K562 (cell line): ENCODE data around the gene STAG2. TPM values are rescaled to one million over a fixed set of nuclear protein-coding genes. Genes with fewer than 3 reads are reported as not detected.

Source experiments
- ATAC-seq: fragments of 200-7000 bp; cut with Tn5 transposase; 3 replicates; pipeline ENCODE4 v1.9.1; 2020; ENCODE audit warnings: moderate library complexity
- BruUV-seq: library from RNA; stranded (reverse); fragments of 400-500 nt; replicated peaks from 2 replicates; lab custom pipeline; 2021; lab: Mats Ljungman, UMichigan
- CTCF ChIA-PET: fragments of 300-600 bp; formaldehyde crosslinking; extraction: SDS; loops from one replicate; lab custom pipeline; 2021; ENCODE audit warnings: low intra/inter-chr PET ratio; lab: Yijun Ruan, JAX
- POLR2A ChIA-PET: fragments of 300-600, 350-650 bp; sonication (Branson Sonifier 250); formaldehyde crosslinking; extraction: SDS; loops from one replicate; lab custom pipeline; 2021; ENCODE audit warnings: antibody characterized with exemption, inconsistent platforms; lab: Yijun Ruan, JAX
- DNase-seq, 4 experiments: peaks; one replicate each; pipeline versions ENCODE4 v3.0.0 to v3.0.0-alpha.2; 2011 to 2018; ENCODE audit warnings: low spot score in 3 of 4, mixed read lengths in 3 of 4; ENCODE audit errors: extremely low read depth in 1 of 4
- FAIRE-seq: peaks from 2 replicates; lab custom pipeline; 2011; peaks lifted over from hg19 to GRCh38; lab: Jason Lieb, UNC
- H2AFZ ChIP-seq: 2 replicates; pipeline ENCODE4 v1.6.0; 2011; ENCODE audit warnings: low read depth, low read length, control low read depth, inconsistent platforms
- H3K27ac ChIP-seq: fragments of 200-600 bp; 3 replicates; pipeline ENCODE4 v1.8.0; 2011; ENCODE audit warnings: low read depth, mild to moderate bottlenecking, control low read depth, inconsistent platforms, low read length, moderate library complexity, mixed read lengths; ENCODE audit errors: extremely low read depth
- H3K27me3 ChIP-seq, 2 experiments: fragments of 300-600 bp in 1 of 2; 2 replicates in 1 of 2; 3 replicates in 1 of 2; pipeline versions ENCODE4 v1.6.0 to v1.8.0; 2011; ENCODE audit warnings: inconsistent platforms in 2 of 2, low read length in 2 of 2, mild to moderate bottlenecking in 1 of 2, mixed read lengths in 1 of 2, moderate library complexity in 1 of 2; ENCODE audit not compliant: control insufficient read depth in 2 of 2, insufficient read depth in 2 of 2
- H3K36me3 ChIP-seq: fragments of 300-600 bp; 3 replicates; pipeline ENCODE4 v1.8.0; 2011; ENCODE audit warnings: mild to moderate bottlenecking, low read length, inconsistent platforms; ENCODE audit not compliant: control insufficient read depth, insufficient read depth
- H3K4me1 ChIP-seq, 2 experiments: fragments of 200-600 bp in 1 of 2; replicated peaks in 1 of 2; 2 replicates in 1 of 2; 3 replicates in 1 of 2; pipeline versions ENCODE4 v1.5.1 to v1.8.0; 2011; ENCODE audit warnings: inconsistent platforms in 2 of 2, low read length in 2 of 2, mild to moderate bottlenecking in 1 of 2, mixed read lengths in 1 of 2, moderate library complexity in 1 of 2; ENCODE audit not compliant: control insufficient read depth in 2 of 2, insufficient read depth in 2 of 2
- H3K4me2 ChIP-seq: 2 replicates; pipeline ENCODE4 v1.6.1; 2011; ENCODE audit warnings: low read length, control low read depth, inconsistent platforms, mixed read lengths; ENCODE audit not compliant: insufficient read depth
- H3K4me3 ChIP-seq: fragments of 200-600 bp; sonication (generic), shearing (Covaris generic); 2 replicates; pipeline ENCODE4 v1.5.1; 2016; ENCODE audit warnings: control low read depth, inconsistent platforms
- H3K79me2 ChIP-seq: fragments of 200-600 bp; 3 replicates; pipeline ENCODE4 v1.8.0; 2011; ENCODE audit warnings: low read length, inconsistent platforms; ENCODE audit not compliant: control insufficient read depth, insufficient read depth
- H3K9ac ChIP-seq, 2 experiments: 2 replicates each; pipeline versions ENCODE4 v1.6.0 to v1.6.1; 2011; ENCODE audit warnings: low read depth in 2 of 2, low read length in 2 of 2, control low read depth in 1 of 2, inconsistent platforms in 1 of 2, mild to moderate bottlenecking in 1 of 2, mixed read lengths in 1 of 2; ENCODE audit not compliant: insufficient read depth in 1 of 2
- H3K9me1 ChIP-seq: one replicate; pipeline ENCODE4 v1.6.0; 2011; ENCODE audit warnings: inconsistent platforms, mild to moderate bottlenecking, low read length, moderate library complexity; ENCODE audit not compliant: control insufficient read depth, insufficient read depth
- H3K9me3 ChIP-seq: replicated peaks from 2 replicates; pipeline ENCODE4 v1.5.1; 2011; ENCODE audit warnings: low read depth, low read length, inconsistent platforms; ENCODE audit not compliant: control insufficient read depth, insufficient read depth
- H4K20me1 ChIP-seq: replicated peaks from 2 replicates; pipeline ENCODE4 v1.6.1; 2011; ENCODE audit warnings: low read length, inconsistent platforms, mixed read lengths; ENCODE audit not compliant: control insufficient read depth, insufficient read depth
- CBX5 ChIP-seq: IDR thresholded peaks from 2 replicates; pipeline ENCODE4 v1.6.1; 2014; ENCODE audit warnings: low read depth, borderline replicate concordance
- DACH1 ChIP-seq: fragments of 450-650 bp; IDR thresholded peaks from 2 replicates; pipeline ENCODE4 v1.6.1; 2018; ENCODE audit not compliant: partially characterized antibody
- KAT2B ChIP-seq: IDR thresholded peaks from one replicate; pipeline ENCODE4 v1.6.1; 2012; ENCODE audit warnings: low read depth, mild to moderate bottlenecking, control low read depth, inconsistent platforms, low read length, moderate library complexity
- MIER1 ChIP-seq: fragments of 450-650 bp; IDR thresholded peaks from 2 replicates; pipeline ENCODE4 v1.6.1; 2016; ENCODE audit warnings: antibody characterized with exemption, mild to moderate bottlenecking, low read depth
- NFRKB ChIP-seq: fragments of 450-650 bp; IDR thresholded peaks from 2 replicates; pipeline ENCODE4 v1.6.1; 2016; ENCODE audit warnings: low read depth
- NR3C1 ChIP-seq: sonication (generic); formaldehyde crosslinking; IDR thresholded peaks from 2 replicates; pipeline ENCODE4 v1.8.1; 2022; ENCODE audit warnings: missing genetic modification reagents
- RFX1 ChIP-seq: fragments of 450-650 bp; IDR thresholded peaks from 2 replicates; pipeline ENCODE4 v1.6.1; 2016; ENCODE audit warnings: mild to moderate bottlenecking, moderate library complexity
- SMARCA5 ChIP-seq: fragments of 450-650 bp; IDR thresholded peaks from 2 replicates; pipeline ENCODE4 v1.6.1; 2016
- XRCC3 ChIP-seq: fragments of 450-650 bp; IDR thresholded peaks from 2 replicates; pipeline ENCODE4 v1.6.1; 2017; ENCODE audit warnings: mild to moderate bottlenecking, moderate library complexity
- ZBTB8A ChIP-seq: fragments of 450-650 bp; IDR thresholded peaks from 2 replicates; pipeline ENCODE4 v1.6.1; 2018; ENCODE audit warnings: mild to moderate bottlenecking, moderate library complexity; ENCODE audit not compliant: partially characterized antibody
- ZFP1 ChIP-seq: fragments of 450-650 bp; formaldehyde crosslinking; IDR thresholded peaks from 2 replicates; pipeline ENCODE4 v1.4.0; 2020; ENCODE audit warnings: mild to moderate bottlenecking, mixed read lengths
- ZNF124 ChIP-seq: sonication (generic); formaldehyde crosslinking; IDR thresholded peaks from 2 replicates; pipeline ENCODE4 v1.8.1; 2022; ENCODE audit warnings: missing genetic modification reagents
- ZNF507 ChIP-seq: conservative IDR thresholded peaks from 2 replicates; pipeline ENCODE4 v1.6.1; 2017; ENCODE audit warnings: missing genetic modification characterization, missing compliant biosample characterization
- WGBS: fragments of 100-300 bp; shearing (Covaris generic); methylation state at CpG from one replicate; pipeline ENCODE4 v1.1.6; 2016; ENCODE audit warnings: low coverage, mixed read lengths; ENCODE audit not compliant: insufficient coverage; ENCODE audit errors: missing lambda C conversion rate; 5-methylcytosine and 5-hydroxymethylcytosine counted together
- in situ Hi-C: fragments of 300-500 bp; cut with MboI; formaldehyde crosslinking; loops from 4 replicates; pipeline ENCODE4 v1.15.0; 2018; ENCODE audit warnings: inconsistent platforms, mixed read lengths
- intact Hi-C: fragments of 100-400 bp; cut with micrococcal nuclease; formaldehyde crosslinking; loops from 2 replicates; pipeline ENCODE4 v1.14.2; 2022
- polyA plus RNA-seq, 8 experiments: library from polyadenylated mRNA; depleted of rRNA in 4 of 8; stranded (reverse) in 5 of 8; unstranded in 3 of 8; fragments of >200 nt; fragmentation: Nextera tagmentation in 2 of 8; fragmentation: Illumina TruSeq in 1 of 8; extraction: Ambion mirVana in 2 of 8; extraction: Trizol in 1 of 8; gene quantifications; 2 replicates each; pipeline versions ENCODE4 v1.2.1 to v1.2.3, GENCODE V29; 2011 to 2014; ENCODE audit warnings: inconsistent platforms in 1 of 8, missing spikeins in 1 of 8
- total RNA-seq, 7 experiments: library from RNA; depleted of rRNA in 6 of 7; stranded (reverse); fragments of >200 nt in 6 of 7; fragmentation: Illumina TruSeq in 2 of 7; extraction: Trizol in 2 of 7; gene quantifications; 2 replicates each; pipeline versions ENCODE4 v1.2.1 to v1.2.3, GENCODE V29; 2011 to 2021; ENCODE audit warnings: low replicate concordance in 1 of 7
- TF ChIP-seq, protein P1 (sequence below): fragments of 250-450 bp; sonication (Bioruptor Pico); IDR thresholded peaks from 2 replicates; pipeline ENCODE4 v1.5.0; 2022; ENCODE audit warnings: mild to moderate bottlenecking
- TF ChIP-seq, protein P2 (sequence below): fragments of 450-650 bp; formaldehyde crosslinking; IDR thresholded peaks from 2 replicates; pipeline ENCODE4 v1.4.0; 2022; ENCODE audit warnings: missing genetic modification characterization
- TF ChIP-seq, protein P3 (sequence below): fragments of 150-350 bp; IDR thresholded peaks from 2 replicates; pipeline ENCODE4 v1.6.1; 2014; ENCODE audit warnings: low read depth, mild to moderate bottlenecking, low read length, borderline replicate concordance

The STAG2 gene
- total and polyA plus RNA-seq, 9 of the 15 experiments (the other 6 are each of a cell fraction or from before 2014, with no cell fraction given), result 40.3 to 133 (median 90.1) TPM

DNA sequence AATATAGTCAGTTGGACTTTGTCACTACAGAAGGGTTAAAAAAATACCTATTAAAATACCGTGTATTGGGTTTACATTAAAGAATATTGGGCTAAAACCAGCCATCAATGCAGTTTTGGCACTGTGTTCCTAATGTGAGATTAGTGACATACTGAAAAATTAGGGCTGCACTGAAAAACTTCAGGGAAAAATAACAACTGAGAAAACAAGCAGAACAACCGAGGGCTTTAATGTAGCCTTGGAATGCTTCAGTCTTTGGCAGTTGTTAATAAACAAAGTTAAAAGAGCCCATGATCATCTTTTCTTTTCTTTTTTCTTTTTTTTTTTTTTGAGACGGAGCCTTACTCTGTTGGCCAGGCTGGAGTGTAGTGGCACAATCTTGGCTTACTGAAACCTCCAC lies 12.4 kb downstream of the STAG2 start:
- no peak for DNase-seq
- Histone ChIP-seq H3K4me2 (no peak overlapping the region), H3K9me1 (no peaks in the 10 kb centered on the region), H3K4me3 (no peak overlapping the region), H3K27ac (no peak overlapping the region), H3K27me3 (no peaks in the 10 kb centered on the region), H3K4me1 (no peaks in the 10 kb centered on the region; a peak in 2 of 5 replicates), H3K9ac (no peak overlapping the region), H3K36me3 (no peaks in the 10 kb centered on the region), H3K79me2 (peaks cover 96% of the 10 kb centered on the region), H2AFZ (no peak overlapping the region), H3K9me3 (no peaks in the 10 kb centered on the region), H4K20me1 (peaks cover 9% of the 10 kb centered on the region)
- CTCF ChIA-PET, result no interaction called here
- ATAC-seq, result no peak
- TF ChIP-seq RFX1 (no peak), XRCC3 (no peak), ZNF124 (CRISPR knock-in tag) (no peak), KAT2B (no peak), ZBTB8A (no peak), CBX5 (no peak), MIER1 (no peak), SMARCA5 (no peak), ZNF507 (no peak), DACH1 (no peak), NFRKB (no peak), ZFP1 (CRISPR knock-in tag) (no peak), NR3C1 (CRISPR knock-in tag) (no peak)
- TF ChIP-seq, protein P1, sequence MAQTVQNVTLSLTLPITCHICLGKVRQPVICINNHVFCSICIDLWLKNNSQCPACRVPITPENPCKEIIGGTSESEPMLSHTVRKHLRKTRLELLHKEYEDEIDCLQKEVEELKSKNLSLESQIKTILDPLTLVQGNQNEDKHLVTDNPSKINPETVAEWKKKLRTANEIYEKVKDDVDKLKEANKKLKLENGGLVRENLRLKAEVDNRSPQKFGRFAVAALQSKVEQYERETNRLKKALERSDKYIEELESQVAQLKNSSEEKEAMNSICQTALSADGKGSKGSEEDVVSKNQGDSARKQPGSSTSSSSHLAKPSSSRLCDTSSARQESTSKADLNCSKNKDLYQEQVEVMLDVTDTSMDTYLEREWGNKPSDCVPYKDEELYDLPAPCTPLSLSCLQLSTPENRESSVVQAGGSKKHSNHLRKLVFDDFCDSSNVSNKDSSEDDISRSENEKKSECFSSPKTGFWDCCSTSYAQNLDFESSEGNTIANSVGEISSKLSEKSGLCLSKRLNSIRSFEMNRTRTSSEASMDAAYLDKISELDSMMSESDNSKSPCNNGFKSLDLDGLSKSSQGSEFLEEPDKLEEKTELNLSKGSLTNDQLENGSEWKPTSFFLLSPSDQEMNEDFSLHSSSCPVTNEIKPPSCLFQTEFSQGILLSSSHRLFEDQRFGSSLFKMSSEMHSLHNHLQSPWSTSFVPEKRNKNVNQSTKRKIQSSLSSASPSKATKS, result no peak
- TF ChIP-seq, protein P2, sequence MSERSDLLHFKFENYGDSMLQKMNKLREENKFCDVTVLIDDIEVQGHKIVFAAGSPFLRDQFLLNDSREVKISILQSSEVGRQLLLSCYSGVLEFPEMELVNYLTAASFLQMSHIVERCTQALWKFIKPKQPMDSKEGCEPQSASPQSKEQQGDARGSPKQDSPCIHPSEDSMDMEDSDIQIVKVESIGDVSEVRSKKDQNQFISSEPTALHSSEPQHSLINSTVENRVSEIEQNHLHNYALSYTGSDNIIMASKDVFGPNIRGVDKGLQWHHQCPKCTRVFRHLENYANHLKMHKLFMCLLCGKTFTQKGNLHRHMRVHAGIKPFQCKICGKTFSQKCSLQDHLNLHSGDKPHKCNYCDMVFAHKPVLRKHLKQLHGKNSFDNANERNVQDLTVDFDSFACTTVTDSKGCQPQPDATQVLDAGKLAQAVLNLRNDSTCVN, result no peak
- TF ChIP-seq, protein P3, sequence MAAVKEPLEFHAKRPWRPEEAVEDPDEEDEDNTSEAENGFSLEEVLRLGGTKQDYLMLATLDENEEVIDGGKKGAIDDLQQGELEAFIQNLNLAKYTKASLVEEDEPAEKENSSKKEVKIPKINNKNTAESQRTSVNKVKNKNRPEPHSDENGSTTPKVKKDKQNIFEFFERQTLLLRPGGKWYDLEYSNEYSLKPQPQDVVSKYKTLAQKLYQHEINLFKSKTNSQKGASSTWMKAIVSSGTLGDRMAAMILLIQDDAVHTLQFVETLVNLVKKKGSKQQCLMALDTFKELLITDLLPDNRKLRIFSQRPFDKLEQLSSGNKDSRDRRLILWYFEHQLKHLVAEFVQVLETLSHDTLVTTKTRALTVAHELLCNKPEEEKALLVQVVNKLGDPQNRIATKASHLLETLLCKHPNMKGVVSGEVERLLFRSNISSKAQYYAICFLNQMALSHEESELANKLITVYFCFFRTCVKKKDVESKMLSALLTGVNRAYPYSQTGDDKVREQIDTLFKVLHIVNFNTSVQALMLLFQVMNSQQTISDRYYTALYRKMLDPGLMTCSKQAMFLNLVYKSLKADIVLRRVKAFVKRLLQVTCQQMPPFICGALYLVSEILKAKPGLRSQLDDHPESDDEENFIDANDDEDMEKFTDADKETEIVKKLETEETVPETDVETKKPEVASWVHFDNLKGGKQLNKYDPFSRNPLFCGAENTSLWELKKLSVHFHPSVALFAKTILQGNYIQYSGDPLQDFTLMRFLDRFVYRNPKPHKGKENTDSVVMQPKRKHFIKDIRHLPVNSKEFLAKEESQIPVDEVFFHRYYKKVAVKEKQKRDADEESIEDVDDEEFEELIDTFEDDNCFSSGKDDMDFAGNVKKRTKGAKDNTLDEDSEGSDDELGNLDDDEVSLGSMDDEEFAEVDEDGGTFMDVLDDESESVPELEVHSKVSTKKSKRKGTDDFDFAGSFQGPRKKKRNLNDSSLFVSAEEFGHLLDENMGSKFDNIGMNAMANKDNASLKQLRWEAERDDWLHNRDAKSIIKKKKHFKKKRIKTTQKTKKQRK, result no peak
- intact Hi-C loops (no loop called here), in situ Hi-C loops (no loop called here)
- FAIRE-seq, result no peak
- no TSS peak for BruUV-seq
- POLR2A ChIA-PET, result interaction anchor here (0.7 to 1.3 kb wide), 2 partner anchors 9 to 12 kb away, joined by 3 read pairs; no protein-coding TSS in a partner anchor
- 50% methylated on average over 2 of the region's 3 CpGs for WGBS
